Ovary (tissue), 3 donors: ENCODE results near the gene ERBB2.

ENCODE experiments used
- CTCF ChIP-seq, 3 donors: fragments of 450-650 bp in 2 of 3; fragments of 200-600 bp in 1 of 3; IDR thresholded peaks; one replicate each; pipeline versions ENCODE4 v1.5.1 to v1.8.0; 2016 to 2022; ENCODE audit warnings: antibody characterized with exemption in 3 of 3, mild to moderate bottlenecking in 1 of 3
- EP300 ChIP-seq: sonication (generic); formaldehyde crosslinking; IDR thresholded peaks from one replicate; pipeline ENCODE4 v1.6.1; 2017; ENCODE audit warnings: antibody characterized with exemption
- POLR2A ChIP-seq: fragments of 450-650 bp; IDR thresholded peaks from one replicate; pipeline ENCODE4 v1.6.1; 2017; ENCODE audit warnings: antibody characterized with exemption, mild to moderate bottlenecking, moderate library complexity
- donor health status: DM: no; HTN: no; CAD: no.

GRCh38 chr17:39744075-39744835, 44.4 kb downstream of the ERBB2 start:
- no peak for TF ChIP-seq POLR2A
- no peak for TF ChIP-seq CTCF (IDR thresholded peaks at IDR 0.05)
- no peak for TF ChIP-seq EP300
